Hindlimb muscle (tissue), 1 donor: ENCODE results near the gene NDUFS1. TPM values are rescaled to one million over a fixed set of nuclear protein-coding genes. Genes with fewer than 3 reads are reported as not detected.

Experiments
- polyA plus RNA-seq: library from polyadenylated mRNA; unstranded; fragments of 120-200 nt; gene quantifications from one replicate; pipeline ENCODE4 v1.2.1, GENCODE V29; 2013; ENCODE audit not compliant: insufficient read length

The NDUFS1 gene
- polyA plus RNA-seq, 1 donor: 63.0 TPM

Other genes starting within 250 kb of the NDUFS1 start
- 8.0 TPM for gene INO80D, start 73.3 kb downstream of the NDUFS1 start, polyA plus RNA-seq
- gene EEF1B2, start 451 bp upstream of the NDUFS1 start, polyA plus RNA-seq: 850 TPM
- 8.1 TPM for gene ZDBF2, start 115.2 kb upstream of the NDUFS1 start, polyA plus RNA-seq